Effector memory CD4-positive, alpha-beta T cell (primary cell): ENCODE data around the gene RGS6.

Experiments
- DNase-seq, 3 donors: peaks; one replicate each; pipeline ENCODE4 v3.0.0-alpha.2; 2020
- H3K27ac ChIP-seq: 2 replicates; pipeline ENCODE4 v1.7.0; 2013; ENCODE audit warnings: mild to moderate bottlenecking, low read length, moderate library complexity; ENCODE audit not compliant: insufficient read depth, poor library complexity, severe bottlenecking
- H3K27me3 ChIP-seq: replicated peaks from 2 replicates; pipeline ENCODE4 v1.7.0; 2013; ENCODE audit warnings: mild to moderate bottlenecking, low read length; ENCODE audit not compliant: insufficient read depth, control insufficient read depth, poor library complexity, severe bottlenecking
- H3K36me3 ChIP-seq: 2 replicates; pipeline ENCODE4 v1.7.0; 2013; ENCODE audit warnings: mild to moderate bottlenecking, low read length, moderate library complexity; ENCODE audit not compliant: control insufficient read depth, insufficient read depth
- H3K4me1 ChIP-seq: 2 replicates; pipeline ENCODE4 v1.7.0; 2013; ENCODE audit warnings: low read length, mild to moderate bottlenecking; ENCODE audit not compliant: control insufficient read depth, insufficient read depth, poor library complexity, severe bottlenecking
- H3K4me3 ChIP-seq: 2 replicates; pipeline ENCODE4 v1.7.0; 2013; ENCODE audit warnings: low read length, low read depth, mild to moderate bottlenecking; ENCODE audit not compliant: insufficient read depth, poor library complexity, severe bottlenecking
- H3K9me3 ChIP-seq: 2 replicates; pipeline ENCODE4 v1.7.0; 2013; ENCODE audit warnings: mild to moderate bottlenecking, low read length, moderate library complexity; ENCODE audit not compliant: control insufficient read depth

Gene RGS6

GRCh38 chr14:72215080-72215479 lies 282.9 kb downstream of the RGS6 start:
- DNase-seq: no peak
- Histone ChIP-seq H3K27me3 (no peaks in the 10 kb centered on the region), H3K27ac (no peak overlapping the region), H3K9me3 (no peaks in the 10 kb centered on the region), H3K4me1 (no peaks in the 10 kb centered on the region), H3K36me3 (no peaks in the 10 kb centered on the region), H3K4me3 (no peak overlapping the region)

- Histone ChIP-seq H3K27ac (no peak overlapping the region), H3K4me3 (no peak overlapping the region), H3K9me3 (no peaks in the 10 kb centered on the region), H3K36me3 (no peaks in the 10 kb centered on the region), H3K27me3 (no peaks in the 10 kb centered on the region), H3K4me1 (no peaks in the 10 kb centered on the region)
- DNase-seq: no peak
Observed at GRCh38 chr14:72217135-72217534, 284.9 kb downstream of the RGS6 start.

- H3K27me3 ChIP-seq: peaks cover 4% of the 10 kb centered on the region
- H3K4me3 ChIP-seq: no peak overlapping the region
- no peaks in the 10 kb centered on the region for H3K36me3 ChIP-seq
- H3K9me3 ChIP-seq: no peaks in the 10 kb centered on the region
- no peak for DNase-seq
- no peak overlapping the region for H3K27ac ChIP-seq
- no peaks in the 10 kb centered on the region for H3K4me1 ChIP-seq
Observed at GRCh38 chr14:72222046-72222445, 289.8 kb downstream of the RGS6 start.

- Histone ChIP-seq H3K27me3 (no peaks in the 10 kb centered on the region), H3K9me3 (no peaks in the 10 kb centered on the region), H3K4me1 (no peaks in the 10 kb centered on the region), H3K36me3 (no peaks in the 10 kb centered on the region), H3K4me3 (no peak overlapping the region), H3K27ac (no peak overlapping the region)
- DNase-seq: no peak
Observed at GRCh38 chr14:72236629-72237028, 304.4 kb downstream of the RGS6 start.

GRCh38 chr14:72237722-72238666 lies 305.8 kb downstream of the RGS6 start:
- no peaks in the 10 kb centered on the region for H3K36me3 ChIP-seq
- no peak overlapping the region for H3K27ac ChIP-seq
- no peak for DNase-seq
- no peaks in the 10 kb centered on the region for H3K27me3 ChIP-seq
- H3K9me3 ChIP-seq: no peaks in the 10 kb centered on the region
- no peak overlapping the region for H3K4me3 ChIP-seq
- H3K4me1 ChIP-seq: no peaks in the 10 kb centered on the region

- DNase-seq: no peak
- no peaks in the 10 kb centered on the region for H3K4me1 ChIP-seq
- H3K4me3 ChIP-seq: no peak overlapping the region
- H3K9me3 ChIP-seq: no peaks in the 10 kb centered on the region
- no peaks in the 10 kb centered on the region for H3K27me3 ChIP-seq
- no peak overlapping the region for H3K27ac ChIP-seq
- H3K36me3 ChIP-seq: no peaks in the 10 kb centered on the region
Observed at GRCh38 chr14:72243309-72244293, 311.4 kb downstream of the RGS6 start.

GRCh38 chr14:72247896-72248465 lies 315.8 kb downstream of the RGS6 start:
- Histone ChIP-seq H3K4me1 (no peaks in the 10 kb centered on the region), H3K9me3 (no peaks in the 10 kb centered on the region), H3K27ac (no peak overlapping the region), H3K27me3 (no peaks in the 10 kb centered on the region), H3K4me3 (no peak overlapping the region), H3K36me3 (no peaks in the 10 kb centered on the region)
- no peak for DNase-seq

DNA sequence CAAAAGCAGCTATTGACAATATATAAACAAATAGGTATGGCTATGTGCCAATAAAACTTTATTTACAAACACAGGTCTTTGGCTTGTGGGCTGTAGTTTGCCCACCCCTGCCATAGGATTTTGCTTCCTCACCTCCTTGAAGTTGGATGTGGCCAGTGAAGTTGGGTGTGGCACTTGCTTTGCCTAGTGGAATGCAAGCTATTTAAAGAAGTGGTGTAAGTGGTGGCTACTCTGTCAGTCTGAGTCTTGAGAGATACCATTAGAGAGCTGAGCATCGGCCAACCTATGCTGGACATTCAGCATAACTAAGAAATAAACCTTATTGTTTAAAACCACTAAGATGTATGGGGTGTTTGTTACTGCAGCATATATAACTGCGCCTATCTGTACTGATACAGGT lies 321.3 kb downstream of the RGS6 start:
- Histone ChIP-seq H3K36me3 (no peaks in the 10 kb centered on the region), H3K27ac (no peak overlapping the region), H3K4me3 (no peak overlapping the region), H3K4me1 (no peaks in the 10 kb centered on the region), H3K9me3 (no peaks in the 10 kb centered on the region), H3K27me3 (no peaks in the 10 kb centered on the region)
- DNase-seq: no peak

DNA sequence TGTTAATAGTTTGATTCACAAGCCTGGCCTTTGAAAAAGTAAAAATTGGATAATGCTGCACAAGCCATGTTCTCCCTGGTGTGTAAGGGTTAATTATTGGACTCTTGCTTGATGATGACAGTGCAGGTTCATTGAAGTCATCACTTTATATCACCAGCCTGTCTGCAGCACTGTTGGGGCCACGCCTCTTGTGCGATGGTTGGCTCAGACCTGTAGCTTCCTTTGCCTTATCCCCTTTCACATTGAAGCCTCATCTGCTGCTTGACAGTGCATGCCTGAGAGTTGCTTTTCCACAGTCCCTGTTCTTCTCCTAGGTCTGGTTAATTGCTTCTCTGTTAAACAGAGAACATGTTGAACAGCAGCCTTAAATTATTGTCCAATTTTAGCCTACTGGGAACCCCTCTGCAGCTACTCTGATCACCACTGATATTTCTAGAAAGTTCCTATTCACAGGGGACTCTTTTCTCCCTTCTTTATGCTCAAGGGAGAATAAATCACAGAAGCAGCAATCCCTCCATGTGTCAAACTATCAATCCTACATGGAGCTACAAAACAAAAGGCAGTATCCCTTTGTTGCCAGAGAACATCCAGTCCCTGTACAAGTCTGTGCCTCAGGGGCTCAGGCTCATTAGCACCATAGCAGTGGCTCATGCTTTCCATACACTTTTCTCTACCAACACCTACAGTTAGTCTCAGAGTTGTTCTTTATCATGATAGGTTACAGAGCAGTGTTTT lies 322.1 kb downstream of the RGS6 start:
- Histone ChIP-seq H3K27ac (no peak overlapping the region), H3K9me3 (no peaks in the 10 kb centered on the region), H3K4me1 (no peaks in the 10 kb centered on the region), H3K27me3 (no peaks in the 10 kb centered on the region), H3K4me3 (no peak overlapping the region), H3K36me3 (no peaks in the 10 kb centered on the region)
- no peak for DNase-seq
